Measurements from ENCODE around the gene PIP4K2A. TPM values are rescaled to one million over a fixed set of nuclear protein-coding genes. Genes with fewer than 3 reads are reported as not detected.
A peak's percentile ranks its signal among the peaks of the same experiment; 100 is the strongest.

The PIP4K2A gene
- total RNA-seq, 1 experiment from 2014 or later, result 31.3 TPM

- DNase-seq (ENCODE audit: low read depth), result no peak
Observed at GRCh38 chr10:22643116-22643515, 71.3 kb downstream of the PIP4K2A start.

- DNase-seq (ENCODE audit: low read depth), result no peak
Observed at GRCh38 chr10:22641743-22642142, 72.6 kb downstream of the PIP4K2A start.

GRCh38 chr10:22640359-22640758 is 74.0 kb downstream of the PIP4K2A start:
- no peak for DNase-seq (ENCODE audit: low read depth)

- DNase-seq (ENCODE audit: low read depth), result no peak
Observed at GRCh38 chr10:22638863-22639262, 75.5 kb downstream of the PIP4K2A start.

- no peak for DNase-seq (ENCODE audit: low read depth)
Observed at GRCh38 chr10:22637491-22637890, 76.9 kb downstream of the PIP4K2A start.

GRCh38 chr10:22635650-22636049 is 78.7 kb downstream of the PIP4K2A start:
- no peak for DNase-seq (ENCODE audit: low read depth)

GRCh38 chr10:22634606-22635459 is 79.5 kb downstream of the PIP4K2A start:
- no peak for DNase-seq (ENCODE audit: low read depth)

GRCh38 chr10:22634093-22634492 is 80.3 kb downstream of the PIP4K2A start:
- no peak for DNase-seq (ENCODE audit: low read depth)

GRCh38 chr10:22633528-22633927 is 80.8 kb downstream of the PIP4K2A start:
- no peak for DNase-seq (ENCODE audit: low read depth)

GRCh38 chr10:22633106-22633505 is 81.3 kb downstream of the PIP4K2A start:
- no peak for DNase-seq (ENCODE audit: low read depth)

- no peak for DNase-seq (ENCODE audit: low read depth)
Observed at GRCh38 chr10:22631646-22632278, 82.6 kb downstream of the PIP4K2A start.

GRCh38 chr10:22631185-22631584 is 83.2 kb downstream of the PIP4K2A start:
- DNase-seq (ENCODE audit: low read depth), result no peak

- DNase-seq (ENCODE audit: low read depth), result peak; percentile 46
Observed at GRCh38 chr10:22630234-22631174, 83.9 kb downstream of the PIP4K2A start.

- DNase-seq (ENCODE audit: low read depth), result no peak
Observed at GRCh38 chr10:22629852-22630233, 84.5 kb downstream of the PIP4K2A start.

- no peak for DNase-seq (ENCODE audit: low read depth)
Observed at GRCh38 chr10:22629126-22629525, 85.3 kb downstream of the PIP4K2A start.

- no peak for DNase-seq (ENCODE audit: low read depth)
Observed at GRCh38 chr10:22628309-22628708, 86.1 kb downstream of the PIP4K2A start.

- no peak for DNase-seq (ENCODE audit: low read depth)
Observed at GRCh38 chr10:22626784-22627183, 87.6 kb downstream of the PIP4K2A start.

GRCh38 chr10:22625516-22626290 is 88.7 kb downstream of the PIP4K2A start:
- DNase-seq (ENCODE audit: low read depth), result no peak

GRCh38 chr10:22624287-22624738 is 90.1 kb downstream of the PIP4K2A start:
- peak; percentile 71 for DNase-seq (ENCODE audit: low read depth)

- DNase-seq (ENCODE audit: low read depth), result no peak
Observed at GRCh38 chr10:22623633-22624253, 90.6 kb downstream of the PIP4K2A start.

Data from LHCN-M2 (cell line).